GM10266 (cell line): ENCODE data around the gene GPR137B.

ENCODE experiments used
- DNase-seq: peaks from one replicate; pipeline ENCODE4 v3.0.0; 2012; ENCODE audit errors: extremely low spot score
- TF ChIP-seq, protein P1 (sequence below): IDR thresholded peaks from 2 replicates; pipeline ENCODE4 v1.5.1; 2012; ENCODE audit warnings: mild to moderate bottlenecking, low read depth; ENCODE audit not compliant: control insufficient read depth, insufficient read depth; ENCODE audit errors: missing control alignments

The GPR137B gene

DNA sequence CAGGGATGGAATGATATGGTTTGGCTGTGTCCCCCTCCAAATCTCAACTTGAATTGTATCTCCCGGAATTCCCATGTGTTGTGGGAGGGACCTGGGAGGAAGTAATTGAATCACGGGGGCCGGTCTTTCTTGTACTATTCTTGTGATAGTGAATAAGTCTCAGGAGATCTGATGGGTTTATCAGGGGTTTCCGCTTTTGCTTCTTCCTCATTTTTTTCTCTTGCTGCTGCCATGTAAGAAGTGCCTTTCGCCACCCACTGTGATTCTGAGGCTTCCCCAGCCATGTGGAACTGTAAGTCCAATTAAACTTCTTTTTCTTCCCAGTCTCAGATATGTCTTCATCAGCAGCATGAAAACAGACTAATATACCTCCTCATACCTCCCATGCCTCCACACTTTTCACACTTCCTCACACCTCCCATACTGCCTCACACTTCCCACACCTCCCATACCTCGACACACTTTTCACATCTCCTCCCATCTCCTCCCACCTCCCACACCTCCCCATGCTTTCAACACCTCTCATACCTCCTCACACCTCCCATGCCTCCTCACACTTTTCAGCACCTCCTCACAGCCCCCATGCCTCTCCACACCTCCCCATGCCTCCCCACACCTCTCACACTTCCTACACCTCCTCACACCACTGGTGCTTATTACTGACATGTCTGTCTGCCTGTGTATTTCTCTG, 21.3 kb downstream of the GPR137B start:
- TF ChIP-seq, protein P1, sequence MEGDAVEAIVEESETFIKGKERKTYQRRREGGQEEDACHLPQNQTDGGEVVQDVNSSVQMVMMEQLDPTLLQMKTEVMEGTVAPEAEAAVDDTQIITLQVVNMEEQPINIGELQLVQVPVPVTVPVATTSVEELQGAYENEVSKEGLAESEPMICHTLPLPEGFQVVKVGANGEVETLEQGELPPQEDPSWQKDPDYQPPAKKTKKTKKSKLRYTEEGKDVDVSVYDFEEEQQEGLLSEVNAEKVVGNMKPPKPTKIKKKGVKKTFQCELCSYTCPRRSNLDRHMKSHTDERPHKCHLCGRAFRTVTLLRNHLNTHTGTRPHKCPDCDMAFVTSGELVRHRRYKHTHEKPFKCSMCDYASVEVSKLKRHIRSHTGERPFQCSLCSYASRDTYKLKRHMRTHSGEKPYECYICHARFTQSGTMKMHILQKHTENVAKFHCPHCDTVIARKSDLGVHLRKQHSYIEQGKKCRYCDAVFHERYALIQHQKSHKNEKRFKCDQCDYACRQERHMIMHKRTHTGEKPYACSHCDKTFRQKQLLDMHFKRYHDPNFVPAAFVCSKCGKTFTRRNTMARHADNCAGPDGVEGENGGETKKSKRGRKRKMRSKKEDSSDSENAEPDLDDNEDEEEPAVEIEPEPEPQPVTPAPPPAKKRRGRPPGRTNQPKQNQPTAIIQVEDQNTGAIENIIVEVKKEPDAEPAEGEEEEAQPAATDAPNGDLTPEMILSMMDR = no peak
- no peak for DNase-seq

DNA sequence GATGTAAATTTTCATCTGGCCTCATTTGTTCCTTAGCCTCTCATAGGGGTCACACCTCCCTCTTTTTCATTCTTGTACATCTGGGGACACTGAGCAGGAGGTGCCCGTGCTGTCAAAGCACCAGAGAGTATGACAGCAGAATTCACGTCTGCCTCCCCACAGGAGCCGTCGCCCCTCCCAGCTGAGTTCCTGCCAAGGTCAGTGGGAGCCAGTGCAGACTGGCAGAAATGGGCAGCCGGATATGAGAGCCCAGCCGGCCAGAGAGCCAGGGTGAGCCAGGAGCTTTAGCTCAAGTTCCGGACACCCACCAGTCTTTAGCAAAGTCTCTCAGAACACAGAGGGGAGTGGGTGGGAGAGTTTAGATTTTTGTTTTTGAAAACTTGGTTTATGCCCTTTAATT, 21.9 kb downstream of the GPR137B start:
- no peak for DNase-seq
- TF ChIP-seq, protein P1 = no peak

- DNase-seq = no peak
- TF ChIP-seq, protein P1 = no peak
Observed at GRCh38 chr1:236165238-236165981, 23.1 kb downstream of the GPR137B start.

DNA sequence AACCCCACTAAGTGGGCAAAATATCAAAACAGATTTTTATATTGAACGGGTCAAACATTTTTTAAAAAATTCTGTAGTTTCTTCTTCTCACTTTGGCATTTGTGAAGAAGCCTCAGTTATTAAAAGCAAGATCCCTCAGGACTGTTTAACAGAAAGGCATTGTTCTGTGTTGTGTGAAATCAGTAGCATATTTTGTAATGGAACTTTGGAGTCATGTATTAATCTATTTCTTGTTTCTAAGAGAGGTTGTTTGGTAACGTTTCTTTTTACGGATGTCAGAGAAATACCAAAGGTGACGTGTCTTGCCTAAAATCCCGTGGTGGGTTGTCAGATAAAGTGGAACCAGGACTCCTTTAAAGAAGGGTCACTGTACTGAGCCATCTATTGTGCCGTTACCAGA, 23.7 kb downstream of the GPR137B start:
- no peak for DNase-seq
- TF ChIP-seq, protein P1 = no peak

DNA sequence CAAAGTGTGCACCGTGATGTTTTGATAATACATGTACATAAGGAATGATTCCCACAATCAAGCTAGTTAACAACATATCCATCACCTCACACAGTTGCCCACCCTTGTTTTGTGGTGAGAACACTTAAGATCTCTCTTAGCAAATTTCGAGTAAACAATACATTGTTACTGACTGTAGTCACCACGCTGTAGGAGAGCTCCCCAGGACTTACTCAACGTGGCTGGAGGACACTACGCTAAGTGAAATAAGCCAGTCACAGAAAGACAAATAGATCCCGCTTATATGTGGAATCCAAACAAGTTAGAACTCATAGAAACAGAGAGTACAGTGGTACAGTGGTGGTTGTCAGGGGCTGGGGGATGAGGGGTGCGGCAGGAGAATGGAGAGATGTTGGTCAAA, 24.8 kb downstream of the GPR137B start:
- TF ChIP-seq, protein P1 = no peak
- no peak for DNase-seq

- no peak for DNase-seq
- TF ChIP-seq, protein P1 = no peak
Observed at GRCh38 chr1:236167578-236167977, 25.2 kb downstream of the GPR137B start.
